Endothelial cell of umbilical vein (primary cell): Measurements from ENCODE around the gene SHROOM2. TPM values are rescaled to one million over a fixed set of nuclear protein-coding genes. Genes with fewer than 3 reads are reported as not detected.

Source experiments
- BruUV-seq: library from RNA; stranded (reverse); fragments of 400-500 nt; replicated peaks from 2 replicates; lab custom pipeline; 2021; lab: Mats Ljungman, UMichigan
- CTCF ChIA-PET: fragments of 300-600, 350-600 bp; sonication (Branson Sonifier 250); formaldehyde crosslinking; loops from one replicate; lab custom pipeline; 2021; ENCODE audit warnings: antibody characterized with exemption, inconsistent platforms; lab: Charles Lee
- POLR2A ChIA-PET: fragments of 300-600, 350-600 bp; sonication (Branson Sonifier 250); formaldehyde crosslinking; loops from one replicate; lab custom pipeline; 2021; ENCODE audit warnings: antibody characterized with exemption, inconsistent platforms; lab: Charles Lee
- DNase-seq: peaks from one replicate; pipeline ENCODE4 v3.0.0-alpha.2; 2011; ENCODE audit warnings: low read depth, low spot score
- FAIRE-seq: peaks from 2 replicates; lab custom pipeline; 2011; peaks lifted over from hg19 to GRCh38; lab: Jason Lieb, UNC
- H2AFZ ChIP-seq: 2 replicates; pipeline ENCODE4 v1.6.0; 2012; ENCODE audit warnings: low read depth, low read length, control low read depth, inconsistent platforms
- H3K27ac ChIP-seq: 2 replicates; pipeline ENCODE4 v1.5.1; 2011; ENCODE audit warnings: low read depth, mild to moderate bottlenecking, control low read depth, low read length, moderate library complexity; ENCODE audit not compliant: insufficient read depth
- H3K27me3 ChIP-seq, 2 experiments: 2 replicates each; pipeline versions ENCODE4 v1.6.0 to v1.6.1; 2011; ENCODE audit warnings: low read length in 2 of 2, mixed read lengths in 1 of 2; ENCODE audit not compliant: control insufficient read depth in 2 of 2, insufficient read depth in 2 of 2
- H3K36me3 ChIP-seq, 2 experiments: 2 replicates in 1 of 2; 3 replicates in 1 of 2; pipeline ENCODE4 v1.5.1; 2011; ENCODE audit warnings: low read length in 2 of 2, mild to moderate bottlenecking in 1 of 2, moderate library complexity in 1 of 2; ENCODE audit not compliant: control insufficient read depth in 2 of 2, insufficient read depth in 2 of 2; ENCODE audit errors: extremely low read depth in 1 of 2
- H3K4me1 ChIP-seq: 3 replicates; pipeline ENCODE4 v1.5.1; 2011; ENCODE audit warnings: mild to moderate bottlenecking, low read length; ENCODE audit not compliant: control insufficient read depth, insufficient read depth; ENCODE audit errors: extremely low read depth
- H3K4me2 ChIP-seq: 2 replicates; pipeline ENCODE4 v1.6.1; 2011; ENCODE audit warnings: low read length, control low read depth, mixed read lengths; ENCODE audit not compliant: insufficient read depth
- H3K4me3 ChIP-seq, 3 experiments: fragments of 200-600 bp in 1 of 3; sonication (generic), shearing (Covaris generic) in 1 of 3; replicated peaks in 1 of 3; 2 replicates each; pipeline ENCODE4 v1.5.1; 2011 to 2016; ENCODE audit warnings: control low read depth in 3 of 3, low read length in 3 of 3, mild to moderate bottlenecking in 2 of 3, inconsistent platforms in 1 of 3, low read depth in 1 of 3, moderate library complexity in 1 of 3; ENCODE audit not compliant: insufficient read depth in 1 of 3
- H3K79me2 ChIP-seq: 2 replicates; pipeline ENCODE4 v1.6.0; 2012; ENCODE audit warnings: low read length, inconsistent platforms; ENCODE audit not compliant: control insufficient read depth, insufficient read depth
- H3K9ac ChIP-seq: replicated peaks from 2 replicates; pipeline ENCODE3; 2011; ENCODE audit warnings: low read length, control low read depth; ENCODE audit not compliant: insufficient read depth; ENCODE audit errors: extremely low read depth
- H3K9me1 ChIP-seq: replicated peaks from 3 replicates; pipeline ENCODE4 v1.6.0; 2011; ENCODE audit warnings: mild to moderate bottlenecking, low read length; ENCODE audit not compliant: control insufficient read depth, insufficient read depth; ENCODE audit errors: extremely low read depth
- H3K9me3 ChIP-seq: replicated peaks from 2 replicates; pipeline ENCODE4 v1.5.1; 2012; ENCODE audit warnings: low read length, inconsistent platforms; ENCODE audit not compliant: control insufficient read depth, insufficient read depth
- H4K20me1 ChIP-seq: replicated peaks from 2 replicates; pipeline ENCODE3; 2011; ENCODE audit warnings: mild to moderate bottlenecking, low read length; ENCODE audit not compliant: control insufficient read depth, insufficient read depth; ENCODE audit errors: extremely low read depth
- EZH2 ChIP-seq: IDR thresholded peaks from 2 replicates; pipeline ENCODE4 v1.6.1; 2012; ENCODE audit warnings: borderline replicate concordance, low read depth, mild to moderate bottlenecking, moderate library complexity, low read length, inconsistent platforms; ENCODE audit not compliant: severe bottlenecking
- FOS ChIP-seq: IDR thresholded peaks from 2 replicates; pipeline ENCODE4 v1.6.1; 2011; ENCODE audit warnings: mild to moderate bottlenecking, low read length, moderate library complexity, borderline replicate concordance; ENCODE audit not compliant: insufficient read depth
- GATA2 ChIP-seq: IDR thresholded peaks from 2 replicates; pipeline ENCODE4 v1.7.0; 2011; ENCODE audit warnings: low read depth, mild to moderate bottlenecking, moderate library complexity, mixed read lengths, low read length; ENCODE audit not compliant: insufficient read length, insufficient read depth
- JUN ChIP-seq: IDR thresholded peaks from 2 replicates; pipeline ENCODE4 v1.6.1; 2011; ENCODE audit warnings: borderline replicate concordance, low read depth; ENCODE audit not compliant: insufficient read length, insufficient read depth
- MYC ChIP-seq: IDR thresholded peaks from one replicate; pipeline ENCODE4 v1.6.1; 2011; ENCODE audit warnings: mild to moderate bottlenecking, low read depth, low read length
- POLR2A ChIP-seq: IDR thresholded peaks from 2 replicates; pipeline ENCODE4 v1.6.1; 2012; ENCODE audit warnings: low read depth, mild to moderate bottlenecking, control low read depth, low read length
- POLR2AphosphoS5 ChIP-seq: IDR thresholded peaks from 2 replicates; pipeline ENCODE4 v1.6.1; 2012; ENCODE audit warnings: low read depth, mild to moderate bottlenecking, control low read depth, low read length, moderate library complexity; ENCODE audit not compliant: insufficient read depth
- dilution Hi-C: fragments of 300-500 bp; cut with MboI; formaldehyde crosslinking; loops from one replicate; pipeline ENCODE4 v1.15.0; 2019; ENCODE audit warnings: low sequenced_read_pairs; ENCODE audit not compliant: extremely low pct_ligation_motif_present
- intact Hi-C: fragments of 100-400 bp; cut with micrococcal nuclease; formaldehyde crosslinking; loops from one replicate; pipeline ENCODE4 v1.10.0; 2022
- polyA plus RNA-seq, 4 experiments: library from polyadenylated mRNA; depleted of rRNA in 3 of 4; stranded (reverse) in 3 of 4; unstranded in 1 of 4; fragments of >200 nt; gene quantifications; 2 replicates each; pipeline versions ENCODE4 v1.2.1 to v1.2.3, GENCODE V29; 2011 to 2012; ENCODE audit warnings: missing spikeins in 1 of 4
- total RNA-seq: library from RNA; stranded (reverse); gene quantifications from 2 replicates; pipeline ENCODE4 v1.2.3, GENCODE V29; 2021
- TF ChIP-seq, protein P1 (sequence below), 2 donors: IDR thresholded peaks; 1 replicate in 1 of 2; 2 replicates in 1 of 2; pipeline ENCODE4 v1.5.1; 2011; ENCODE audit warnings: low read length in 2 of 2, mild to moderate bottlenecking in 2 of 2, moderate library complexity in 2 of 2, control low read depth in 1 of 2, inconsistent platforms in 1 of 2, low read depth in 1 of 2; ENCODE audit not compliant: insufficient read depth in 1 of 2; ENCODE audit errors: extremely low read depth in 1 of 2
- TF ChIP-seq, protein P2 (sequence below): IDR thresholded peaks from 2 replicates; pipeline ENCODE4 v1.6.1; 2011; ENCODE audit not compliant: insufficient read depth, insufficient read length

SHROOM2 gene
- total and polyA plus RNA-seq, 2 donors (not counting 3 experiments of a cell fraction or from before 2014, with no cell fraction given) = 3.7 to 11.8 TPM

DNA sequence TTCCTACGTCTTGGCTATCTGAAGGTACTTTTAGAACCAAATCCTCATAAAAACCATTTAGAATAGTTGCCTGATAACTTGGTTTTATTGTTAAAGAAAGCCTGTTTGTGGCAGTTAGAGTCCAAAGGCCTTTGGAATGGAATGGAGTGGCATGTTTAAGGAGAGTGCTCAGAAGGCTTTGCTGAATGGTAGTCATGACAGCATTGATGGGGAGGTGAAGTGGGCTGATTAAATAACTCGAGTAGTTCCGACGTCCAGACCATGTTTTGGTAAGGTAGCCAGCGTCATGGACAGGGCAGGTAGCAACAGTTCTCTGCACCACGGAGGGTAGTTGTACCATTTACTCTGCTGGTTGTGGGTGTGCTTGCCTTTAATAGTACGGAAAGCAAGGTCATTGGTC lies 94.6 kb downstream of the SHROOM2 start:
- BruUV-seq = no TSS peak
- Histone ChIP-seq H3K36me3 (no peaks in the 10 kb centered on the region), H2AFZ (no peak overlapping the region), H4K20me1 (no peaks in the 10 kb centered on the region), H3K79me2 (no peaks in the 10 kb centered on the region), H3K9me1 (no peaks in the 10 kb centered on the region), H3K4me1 (peaks cover 44% of the 10 kb centered on the region), H3K27me3 (no peaks in the 10 kb centered on the region), H3K9me3 (no peaks in the 10 kb centered on the region), H3K9ac (no peak overlapping the region), H3K4me2 (no peak overlapping the region), H3K4me3 (no peak overlapping the region), H3K27ac (no peak overlapping the region)
- POLR2A ChIA-PET = no interaction called here
- intact Hi-C loops = no loop called here
- CTCF ChIA-PET = no interaction called here
- DNase-seq (peak; percentile 1), FAIRE-seq (no peak)
- dilution Hi-C loops = no loop called here
- TF ChIP-seq POLR2A (no peak), EZH2 (no peak), POLR2AphosphoS5 (no peak), GATA2 (no peak), JUN (no peak), MYC (no peak), FOS (no peak)
- TF ChIP-seq, protein P1, sequence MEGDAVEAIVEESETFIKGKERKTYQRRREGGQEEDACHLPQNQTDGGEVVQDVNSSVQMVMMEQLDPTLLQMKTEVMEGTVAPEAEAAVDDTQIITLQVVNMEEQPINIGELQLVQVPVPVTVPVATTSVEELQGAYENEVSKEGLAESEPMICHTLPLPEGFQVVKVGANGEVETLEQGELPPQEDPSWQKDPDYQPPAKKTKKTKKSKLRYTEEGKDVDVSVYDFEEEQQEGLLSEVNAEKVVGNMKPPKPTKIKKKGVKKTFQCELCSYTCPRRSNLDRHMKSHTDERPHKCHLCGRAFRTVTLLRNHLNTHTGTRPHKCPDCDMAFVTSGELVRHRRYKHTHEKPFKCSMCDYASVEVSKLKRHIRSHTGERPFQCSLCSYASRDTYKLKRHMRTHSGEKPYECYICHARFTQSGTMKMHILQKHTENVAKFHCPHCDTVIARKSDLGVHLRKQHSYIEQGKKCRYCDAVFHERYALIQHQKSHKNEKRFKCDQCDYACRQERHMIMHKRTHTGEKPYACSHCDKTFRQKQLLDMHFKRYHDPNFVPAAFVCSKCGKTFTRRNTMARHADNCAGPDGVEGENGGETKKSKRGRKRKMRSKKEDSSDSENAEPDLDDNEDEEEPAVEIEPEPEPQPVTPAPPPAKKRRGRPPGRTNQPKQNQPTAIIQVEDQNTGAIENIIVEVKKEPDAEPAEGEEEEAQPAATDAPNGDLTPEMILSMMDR (IDR thresholded peaks at IDR 0.05; ENCODE audit: extremely low read depth in 1 of 2, insufficient read depth in 1 of 2, low read depth in 1 of 2, low read length in 2 of 2) = no peak
- TF ChIP-seq, protein P2, sequence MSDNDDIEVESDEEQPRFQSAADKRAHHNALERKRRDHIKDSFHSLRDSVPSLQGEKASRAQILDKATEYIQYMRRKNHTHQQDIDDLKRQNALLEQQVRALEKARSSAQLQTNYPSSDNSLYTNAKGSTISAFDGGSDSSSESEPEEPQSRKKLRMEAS = no peak
